IPS-18c (cell line): ENCODE results near the gene ANKRD65.
"Not testable (repeated sequence)": the region's sequence is repeated elsewhere in the genome, so short reads cannot be mapped to it uniquely, and the experiment has no call there.

ENCODE experiments used
- H3K4me3 ChIP-seq: 2 replicates; pipeline ENCODE4 v1.7.0; 2013; ENCODE audit warnings: low read depth, mild to moderate bottlenecking, low read length, moderate library complexity; ENCODE audit not compliant: insufficient read depth
- H3K9me3 ChIP-seq: one replicate; pipeline ENCODE4 v1.6.1; 2013; ENCODE audit warnings: mild to moderate bottlenecking, low read length, moderate library complexity; ENCODE audit not compliant: control insufficient read depth, insufficient read depth

Gene ANKRD65

GRCh38 chr1:1406821-1407635 lies 14.0 kb downstream of the ANKRD65 start, which contains the start of gene MRPL20:
TSS of gene MRPL20 (minus strand) at chr1:1407293. CDS start at chr1:1407217, 76 bp downstream.
- Histone ChIP-seq H3K9me3 (no peaks in the 10 kb centered on the region), H3K4me3 (peak within 1 kb of the TSS; percentile 95)

- H3K4me3 ChIP-seq, result peak overlapping the region; percentile 95
Observed at GRCh38 chr1:1406101-1406820, 14.8 kb downstream of the ANKRD65 start.

GRCh38 chr1:1403653-1404052 lies 17.4 kb downstream of the ANKRD65 start:
- H3K9me3 ChIP-seq, result no peaks in the 10 kb centered on the region
- no peak overlapping the region for H3K4me3 ChIP-seq

More at GRCh38 chr1:1406101-1406820, 14.8 kb downstream of the ANKRD65 start:
- H3K9me3 ChIP-seq, result no peaks in the 10 kb centered on the region

- H3K9me3 ChIP-seq, H3K4me3 ChIP-seq: not testable (repeated sequence)
Observed at GRCh38 chr1:1402901-1403392, 18.1 kb downstream of the ANKRD65 start.

- H3K9me3 ChIP-seq, result no peaks in the 10 kb centered on the region
- H3K4me3 ChIP-seq, result no peak overlapping the region; the same call in 1 of the 2 replicates
Observed at GRCh38 chr1:1402072-1402900, 18.8 kb downstream of the ANKRD65 start.

- no peaks in the 10 kb centered on the region for H3K9me3 ChIP-seq
- no peak overlapping the region for H3K4me3 ChIP-seq
Observed at GRCh38 chr1:1401457-1402010, 19.5 kb downstream of the ANKRD65 start.

- H3K4me3 ChIP-seq, result peak overlapping the region; percentile 91
- H3K9me3 ChIP-seq, result no peaks in the 10 kb centered on the region
Observed at GRCh38 chr1:1400576-1401456, 20.3 kb downstream of the ANKRD65 start.

GRCh38 chr1:1399872-1400575 lies 21.1 kb downstream of the ANKRD65 start:
- H3K9me3 ChIP-seq, result no peaks in the 10 kb centered on the region
- peak overlapping the region; percentile 91 for H3K4me3 ChIP-seq

- Histone ChIP-seq H3K9me3 (no peaks in the 10 kb centered on the region), H3K4me3 (peak within 1 kb of the TSS; percentile 93)
Observed at GRCh38 chr1:1399187-1399871, 21.7 kb downstream of the ANKRD65 start, which contains the start of gene CCNL2. TSS of gene CCNL2 (minus strand) at chr1:1399335. CDS start at chr1:1399306, 29 bp downstream.

- Histone ChIP-seq H3K4me3 (peak overlapping the region; percentile 93), H3K9me3 (no peaks in the 10 kb centered on the region)
Observed at GRCh38 chr1:1398677-1399186, 22.3 kb downstream of the ANKRD65 start.

GRCh38 chr1:1397839-1398523 lies 23.1 kb downstream of the ANKRD65 start:
- Histone ChIP-seq H3K4me3 (peak overlapping the region; percentile 93), H3K9me3 (peaks cover 2% of the 10 kb centered on the region)

GRCh38 chr1:1395166-1395565 lies 25.9 kb downstream of the ANKRD65 start:
- H3K4me3 ChIP-seq, result no peak overlapping the region

GRCh38 chr1:1394116-1394515 lies 27.0 kb downstream of the ANKRD65 start:
- no peak overlapping the region for H3K4me3 ChIP-seq
- H3K9me3 ChIP-seq, result peaks cover 2% of the 10 kb centered on the region

More at GRCh38 chr1:1395166-1395565, 25.9 kb downstream of the ANKRD65 start:
- peaks cover 2% of the 10 kb centered on the region for H3K9me3 ChIP-seq

GRCh38 chr1:1393428-1393827 lies 27.6 kb downstream of the ANKRD65 start:
- peaks cover 2% of the 10 kb centered on the region for H3K9me3 ChIP-seq
- no peak overlapping the region for H3K4me3 ChIP-seq
